ENCODE data around the gene BLNK.

The BLNK gene

DNA sequence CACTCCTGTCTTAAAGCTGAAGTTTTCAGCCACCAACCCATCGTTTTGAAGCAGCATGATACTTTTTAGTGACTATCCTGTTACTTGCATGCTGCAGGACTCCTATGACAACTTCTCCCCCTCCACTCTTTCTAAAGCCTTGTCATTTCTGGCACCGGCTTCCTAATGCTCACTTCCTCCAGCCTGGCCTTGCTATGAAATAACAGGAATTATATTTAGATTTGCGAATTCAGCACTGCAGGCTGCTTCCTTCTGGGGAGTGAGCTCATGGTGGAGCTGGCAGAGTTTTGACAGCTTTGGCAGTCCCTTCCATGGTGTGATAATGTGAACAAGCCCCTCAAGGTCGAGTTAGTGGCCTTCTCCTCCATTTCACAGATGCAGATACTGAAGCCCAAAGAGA, 13.4 kb downstream of the BLNK start:
- Histone ChIP-seq H4K8ac (ENCODE audit: low read depth, low read length) (no peak overlapping the region), H3K18ac (ENCODE audit: low read length) (no peak overlapping the region), H2BK5ac (ENCODE audit: low read length) (no peak overlapping the region), H2BK120ac (ENCODE audit: low read depth, low read length) (no peak overlapping the region), H3K36me3 (ENCODE audit: control insufficient read depth, insufficient read depth, low read length) (no peaks in the 10 kb centered on the region), H3K23ac (ENCODE audit: low read length) (no peak overlapping the region), H3K9ac (ENCODE audit: low read length) (no peak overlapping the region), H3K79me2 (ENCODE audit: control insufficient read depth, insufficient read depth, low read length) (no peaks in the 10 kb centered on the region), H3K79me1 (ENCODE audit: low read length) (no peaks in the 10 kb centered on the region), H3K4me1 (ENCODE audit: control insufficient read depth, low read depth, low read length) (no peaks in the 10 kb centered on the region), H3K4me2 (ENCODE audit: low read length) (no peak overlapping the region), H2BK15ac (replicated peaks; ENCODE audit: low read depth) (no peak overlapping the region), H3K4me3 (ENCODE audit: low read length) (no peak overlapping the region), H3K27ac (ENCODE audit: low read depth, low read length) (no peak overlapping the region), H3K56ac (ENCODE audit: low read length) (no peak overlapping the region), H3K27me3 (ENCODE audit: insufficient read depth, low read length, poor library complexity) (no peaks in the 10 kb centered on the region), H2AK5ac (ENCODE audit: low read length) (no peak overlapping the region), H4K5ac (ENCODE audit: low read length) (no peak overlapping the region), H3K4ac (ENCODE audit: low read depth, low read length) (no peak overlapping the region)
- DNase-seq: no peak
- WGBS (ENCODE audit: extremely low coverage, insufficient coverage, low lambda C conversion rate): no CpG with 5 or more reads among the region's 4 CpGs

DNA sequence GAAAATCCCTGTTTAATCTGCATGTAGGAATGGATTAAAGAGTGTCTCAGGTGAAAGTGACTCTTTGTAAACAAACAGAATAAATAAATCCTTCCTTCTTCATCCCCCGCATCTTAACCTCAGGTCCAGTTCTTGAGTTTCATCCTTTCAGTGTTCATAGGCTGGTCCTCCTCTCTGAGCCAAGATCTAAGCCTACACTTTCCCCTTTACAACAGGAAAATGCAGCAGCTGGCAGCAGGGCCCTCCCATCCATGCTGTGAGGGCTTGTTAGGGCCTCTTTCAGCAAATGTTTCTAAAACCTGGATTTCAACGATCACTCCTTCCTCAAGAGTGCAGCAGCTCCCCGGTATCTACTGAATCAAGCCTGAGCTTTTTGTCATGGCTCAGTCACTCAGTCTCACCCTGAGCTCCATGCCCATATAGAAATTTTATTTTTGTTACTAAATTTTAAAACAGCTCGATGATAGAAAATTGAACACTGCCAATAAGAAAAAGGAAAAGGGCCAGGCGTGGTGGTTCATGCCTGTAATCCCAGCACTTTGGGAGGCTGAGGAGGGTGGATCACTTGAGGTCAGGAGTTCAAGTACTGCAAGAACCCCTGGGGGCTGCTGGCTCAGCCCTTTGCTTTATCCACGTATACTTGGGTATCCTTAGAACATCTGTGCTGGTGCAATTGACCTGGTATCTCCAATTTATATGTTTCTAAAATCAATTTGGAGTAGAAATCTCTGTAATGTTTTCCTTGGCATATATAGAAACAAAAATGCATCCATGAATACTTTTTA, 15.6 kb downstream of the BLNK start:
- Histone ChIP-seq H3K56ac (ENCODE audit: low read length) (no peak overlapping the region), H2AK5ac (ENCODE audit: low read length) (no peak overlapping the region), H4K5ac (ENCODE audit: low read length) (no peak overlapping the region), H2BK15ac (replicated peaks; ENCODE audit: low read depth) (no peak overlapping the region), H3K79me2 (ENCODE audit: control insufficient read depth, insufficient read depth, low read length) (no peaks in the 10 kb centered on the region), H3K4me2 (ENCODE audit: low read length) (no peak overlapping the region), H3K36me3 (ENCODE audit: control insufficient read depth, insufficient read depth, low read length) (no peaks in the 10 kb centered on the region), H3K4me3 (ENCODE audit: low read length) (no peak overlapping the region), H3K4me1 (ENCODE audit: control insufficient read depth, low read depth, low read length) (no peaks in the 10 kb centered on the region), H3K27me3 (ENCODE audit: insufficient read depth, low read length, poor library complexity) (no peaks in the 10 kb centered on the region), H3K9ac (ENCODE audit: low read length) (no peak overlapping the region), H4K8ac (ENCODE audit: low read depth, low read length) (no peak overlapping the region), H3K23ac (ENCODE audit: low read length) (no peak overlapping the region), H3K18ac (ENCODE audit: low read length) (no peak overlapping the region), H3K27ac (ENCODE audit: low read depth, low read length) (no peak overlapping the region), H3K4ac (ENCODE audit: low read depth, low read length) (no peak overlapping the region), H2BK120ac (ENCODE audit: low read depth, low read length) (no peak overlapping the region), H2BK5ac (ENCODE audit: low read length) (no peak overlapping the region), H3K79me1 (ENCODE audit: low read length) (no peaks in the 10 kb centered on the region)
- no peak for DNase-seq
- no CpG with 5 or more reads among the region's 6 CpGs for WGBS (ENCODE audit: extremely low coverage, insufficient coverage, low lambda C conversion rate)

DNA sequence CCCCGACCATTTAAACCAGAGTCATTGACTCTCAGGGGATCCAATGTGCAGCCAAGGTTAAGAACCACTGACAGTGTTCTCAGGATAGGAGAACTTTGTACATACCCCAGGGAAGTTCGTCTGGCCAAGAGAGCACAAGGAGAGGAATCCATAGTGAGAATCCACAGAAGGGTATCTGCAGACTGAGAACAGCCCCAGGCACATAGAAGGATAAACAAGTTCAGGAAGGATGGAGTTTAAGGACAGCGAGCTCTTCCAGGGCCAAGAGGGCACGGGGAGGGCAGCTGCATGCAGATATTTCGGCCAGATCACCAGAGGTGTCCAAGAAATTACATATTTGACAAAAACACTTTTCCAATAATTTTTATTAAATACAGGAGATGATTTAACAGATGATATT, 16.4 kb downstream of the BLNK start:
- no peak overlapping the region for H4K5ac ChIP-seq (ENCODE audit: low read length)

DNA sequence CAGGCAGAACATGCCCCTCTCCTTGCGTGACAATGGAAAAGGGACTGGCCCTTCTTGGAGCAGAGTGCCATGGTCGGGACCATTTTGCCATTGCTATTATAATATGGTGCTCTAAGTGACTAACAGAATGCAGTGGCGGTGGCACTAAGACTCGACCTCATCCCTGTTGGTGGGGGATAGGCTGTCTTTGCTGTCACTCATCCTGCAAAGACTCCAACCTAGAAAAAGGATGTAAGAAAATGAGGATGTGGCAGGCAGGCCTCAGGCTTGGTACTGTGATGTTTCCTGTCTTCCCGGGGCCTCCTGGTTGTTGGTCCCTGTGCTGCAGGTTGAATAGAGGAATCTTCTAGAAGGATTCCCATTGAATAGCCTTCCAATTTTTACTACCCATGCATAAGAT, 18.6 kb downstream of the BLNK start:
- Histone ChIP-seq H3K79me1 (ENCODE audit: low read length) (no peaks in the 10 kb centered on the region), H3K4me2 (ENCODE audit: low read length) (no peak overlapping the region), H3K27ac (ENCODE audit: low read depth, low read length) (no peak overlapping the region), H3K23ac (ENCODE audit: low read length) (no peak overlapping the region), H2BK5ac (ENCODE audit: low read length) (no peak overlapping the region), H4K8ac (ENCODE audit: low read depth, low read length) (no peak overlapping the region), H3K56ac (ENCODE audit: low read length) (no peak overlapping the region), H3K4ac (ENCODE audit: low read depth, low read length) (no peak overlapping the region), H2AK5ac (ENCODE audit: low read length) (no peak overlapping the region), H3K4me3 (ENCODE audit: low read length) (no peak overlapping the region), H3K18ac (ENCODE audit: low read length) (no peak overlapping the region), H2BK120ac (ENCODE audit: low read depth, low read length) (no peak overlapping the region), H3K79me2 (ENCODE audit: control insufficient read depth, insufficient read depth, low read length) (no peaks in the 10 kb centered on the region), H4K5ac (ENCODE audit: low read length) (no peak overlapping the region), H3K27me3 (ENCODE audit: insufficient read depth, low read length, poor library complexity) (no peaks in the 10 kb centered on the region), H3K9ac (ENCODE audit: low read length) (no peak overlapping the region), H3K36me3 (ENCODE audit: control insufficient read depth, insufficient read depth, low read length) (no peaks in the 10 kb centered on the region), H2BK15ac (replicated peaks; ENCODE audit: low read depth) (no peak overlapping the region), H3K4me1 (ENCODE audit: control insufficient read depth, low read depth, low read length) (no peaks in the 10 kb centered on the region)
- no CpG with 5 or more reads among the region's 5 CpGs for WGBS (ENCODE audit: extremely low coverage, insufficient coverage, low lambda C conversion rate)
- peak; percentile 42 for DNase-seq

More for the DNA sequence above, 16.4 kb downstream of the BLNK start:
- H3K27me3 ChIP-seq (ENCODE audit: insufficient read depth, low read length, poor library complexity): no peaks in the 10 kb centered on the region
- no peak overlapping the region for H3K4ac ChIP-seq (ENCODE audit: low read depth, low read length)
- H3K9ac ChIP-seq (ENCODE audit: low read length): no peak overlapping the region
- no peak overlapping the region for H3K23ac ChIP-seq (ENCODE audit: low read length)
- no peak overlapping the region for H3K4me2 ChIP-seq (ENCODE audit: low read length)
- no peaks in the 10 kb centered on the region for H3K36me3 ChIP-seq (ENCODE audit: control insufficient read depth, insufficient read depth, low read length)
- H3K4me3 ChIP-seq (ENCODE audit: low read length): no peak overlapping the region
- H2BK120ac ChIP-seq (ENCODE audit: low read depth, low read length): no peak overlapping the region
- no peaks in the 10 kb centered on the region for H3K79me1 ChIP-seq (ENCODE audit: low read length)
- H2AK5ac ChIP-seq (ENCODE audit: low read length): no peak overlapping the region
- H3K18ac ChIP-seq (ENCODE audit: low read length): no peak overlapping the region
- H2BK5ac ChIP-seq (ENCODE audit: low read length): no peak overlapping the region
- H3K27ac ChIP-seq (ENCODE audit: low read depth, low read length): no peak overlapping the region
- DNase-seq: no peak
- no peak overlapping the region for H4K8ac ChIP-seq (ENCODE audit: low read depth, low read length)
- no peaks in the 10 kb centered on the region for H3K4me1 ChIP-seq (ENCODE audit: control insufficient read depth, low read depth, low read length)
- no CpG with 5 or more reads among the region's 5 CpGs for WGBS (ENCODE audit: extremely low coverage, insufficient coverage, low lambda C conversion rate)
- H3K56ac ChIP-seq (ENCODE audit: low read length): no peak overlapping the region
- H3K79me2 ChIP-seq (ENCODE audit: control insufficient read depth, insufficient read depth, low read length): no peaks in the 10 kb centered on the region
- no peak overlapping the region for H2BK15ac ChIP-seq (replicated peaks; ENCODE audit: low read depth)

DNA sequence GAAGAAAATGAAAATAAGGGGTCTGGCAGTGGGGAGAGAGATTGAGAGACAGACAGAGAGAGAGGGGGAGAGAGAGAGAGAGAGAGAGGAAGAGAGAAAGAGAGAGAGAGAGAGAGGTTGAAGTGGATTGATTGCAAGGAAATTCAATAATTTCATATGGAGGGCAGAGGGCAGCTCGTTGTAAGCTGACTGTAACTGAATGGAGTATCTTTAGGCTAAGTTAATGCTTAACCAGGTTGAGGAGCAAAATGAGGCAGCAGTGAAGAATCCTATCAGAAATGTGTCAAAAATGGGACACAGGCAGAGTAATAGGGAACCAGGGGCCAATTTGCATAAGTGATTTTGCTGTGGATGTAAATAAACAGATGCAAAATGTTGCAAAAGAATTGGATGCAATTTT, 21.0 kb downstream of the BLNK start:
- H3K4ac ChIP-seq (ENCODE audit: low read depth, low read length): no peak overlapping the region
- no CpG with 5 or more reads among the region's 1 CpG for WGBS (ENCODE audit: extremely low coverage, insufficient coverage, low lambda C conversion rate)
- no peaks in the 10 kb centered on the region for H3K36me3 ChIP-seq (ENCODE audit: control insufficient read depth, insufficient read depth, low read length)
- no peak overlapping the region for H3K4me3 ChIP-seq (ENCODE audit: low read length)
- no peak overlapping the region for H3K23ac ChIP-seq (ENCODE audit: low read length)
- no peaks in the 10 kb centered on the region for H3K27me3 ChIP-seq (ENCODE audit: insufficient read depth, low read length, poor library complexity)
- H2AK5ac ChIP-seq (ENCODE audit: low read length): no peak overlapping the region
- no peak overlapping the region for H2BK120ac ChIP-seq (ENCODE audit: low read depth, low read length)
- DNase-seq: no peak
- H2BK5ac ChIP-seq (ENCODE audit: low read length): no peak overlapping the region
- H3K27ac ChIP-seq (ENCODE audit: low read depth, low read length): no peak overlapping the region
- no peaks in the 10 kb centered on the region for H3K79me1 ChIP-seq (ENCODE audit: low read length)
- H4K8ac ChIP-seq (ENCODE audit: low read depth, low read length): no peak overlapping the region
- no peak overlapping the region for H3K56ac ChIP-seq (ENCODE audit: low read length)
- no peak overlapping the region for H3K9ac ChIP-seq (ENCODE audit: low read length)
- no peak overlapping the region for H3K4me2 ChIP-seq (ENCODE audit: low read length)
- no peaks in the 10 kb centered on the region for H3K4me1 ChIP-seq (ENCODE audit: control insufficient read depth, low read depth, low read length)
- H4K5ac ChIP-seq (ENCODE audit: low read length): no peak overlapping the region
- H2BK15ac ChIP-seq (replicated peaks; ENCODE audit: low read depth): no peak overlapping the region
- H3K18ac ChIP-seq (ENCODE audit: low read length): no peak overlapping the region
- H3K79me2 ChIP-seq (ENCODE audit: control insufficient read depth, insufficient read depth, low read length): no peaks in the 10 kb centered on the region

DNA sequence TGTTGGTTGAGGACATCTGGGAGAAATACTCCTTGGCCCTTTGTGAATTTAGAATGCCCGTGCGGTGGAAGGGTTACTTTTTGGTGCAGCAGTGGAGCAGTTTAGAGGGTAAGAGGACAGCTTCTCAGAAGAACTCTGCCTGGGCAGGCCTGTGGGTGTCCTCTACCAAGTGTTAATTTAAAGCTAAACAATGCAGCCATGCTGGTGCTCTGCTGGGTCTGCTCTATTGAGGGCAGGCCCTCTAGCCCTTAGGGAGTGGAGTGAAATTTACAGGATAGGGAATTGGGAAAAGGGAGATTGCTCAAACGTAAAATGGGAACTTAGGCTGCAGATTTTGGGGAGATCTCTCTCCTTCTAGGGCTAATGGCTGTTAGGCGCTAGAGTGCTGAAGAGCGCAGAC, 22.1 kb downstream of the BLNK start:
- no peak for DNase-seq
- H3K4ac ChIP-seq (ENCODE audit: low read depth, low read length): no peak overlapping the region
- no peak overlapping the region for H3K27ac ChIP-seq (ENCODE audit: low read depth, low read length)
- H3K18ac ChIP-seq (ENCODE audit: low read length): no peak overlapping the region
- H3K79me1 ChIP-seq (ENCODE audit: low read length): no peaks in the 10 kb centered on the region
- no peak overlapping the region for H2AK5ac ChIP-seq (ENCODE audit: low read length)
- no peak overlapping the region for H3K56ac ChIP-seq (ENCODE audit: low read length)
- no peak overlapping the region for H3K4me3 ChIP-seq (ENCODE audit: low read length)
- H2BK120ac ChIP-seq (ENCODE audit: low read depth, low read length): no peak overlapping the region
- H3K23ac ChIP-seq (ENCODE audit: low read length): no peak overlapping the region
- H3K27me3 ChIP-seq (ENCODE audit: insufficient read depth, low read length, poor library complexity): no peaks in the 10 kb centered on the region
- no peaks in the 10 kb centered on the region for H3K36me3 ChIP-seq (ENCODE audit: control insufficient read depth, insufficient read depth, low read length)
- H2BK15ac ChIP-seq (replicated peaks; ENCODE audit: low read depth): no peak overlapping the region
- H3K79me2 ChIP-seq (ENCODE audit: control insufficient read depth, insufficient read depth, low read length): no peaks in the 10 kb centered on the region
- no peak overlapping the region for H3K4me2 ChIP-seq (ENCODE audit: low read length)
- no peaks in the 10 kb centered on the region for H3K4me1 ChIP-seq (ENCODE audit: control insufficient read depth, low read depth, low read length)
- no peak overlapping the region for H4K8ac ChIP-seq (ENCODE audit: low read depth, low read length)
- no peak overlapping the region for H3K9ac ChIP-seq (ENCODE audit: low read length)
- H2BK5ac ChIP-seq (ENCODE audit: low read length): no peak overlapping the region
- WGBS (ENCODE audit: extremely low coverage, insufficient coverage, low lambda C conversion rate): no CpG with 5 or more reads among the region's 5 CpGs
- H4K5ac ChIP-seq (ENCODE audit: low read length): no peak overlapping the region

Measured in mesendoderm (in vitro differentiated cells).